NCI-H2196 (cell line): ENCODE data around the gene UBAP1.
"Not testable (repeated sequence)": the region's sequence is repeated elsewhere in the genome, so short reads cannot be mapped to it uniquely, and the experiment has no call there.

ENCODE experiments used
- DNase-seq: peaks from one replicate; lab custom pipeline; 2025; ENCODE audit not compliant: unreplicated experiment; lab: John Stamatoyannopoulos, UW

UBAP1 gene

DNA sequence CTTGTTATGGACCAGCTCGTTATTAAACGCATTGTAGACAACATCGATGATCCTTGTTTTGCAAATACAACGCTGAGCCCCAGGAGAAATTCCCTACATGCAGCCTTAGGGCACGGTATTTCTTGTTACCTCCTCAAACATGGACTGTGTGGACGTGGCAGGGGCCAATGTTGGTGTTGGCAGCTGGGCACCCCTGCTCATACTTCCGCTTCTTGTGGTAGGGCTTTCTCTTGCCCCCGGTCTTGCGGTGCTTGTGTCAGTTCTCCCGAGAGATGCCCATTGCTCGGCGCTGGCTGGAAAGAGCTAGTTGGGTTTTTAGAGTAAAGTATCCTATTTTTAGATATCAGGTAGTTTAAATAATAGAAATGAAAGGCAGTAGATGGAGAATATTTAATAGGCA is 45.5 kb downstream of the UBAP1 start:
- no peak for DNase-seq

DNA sequence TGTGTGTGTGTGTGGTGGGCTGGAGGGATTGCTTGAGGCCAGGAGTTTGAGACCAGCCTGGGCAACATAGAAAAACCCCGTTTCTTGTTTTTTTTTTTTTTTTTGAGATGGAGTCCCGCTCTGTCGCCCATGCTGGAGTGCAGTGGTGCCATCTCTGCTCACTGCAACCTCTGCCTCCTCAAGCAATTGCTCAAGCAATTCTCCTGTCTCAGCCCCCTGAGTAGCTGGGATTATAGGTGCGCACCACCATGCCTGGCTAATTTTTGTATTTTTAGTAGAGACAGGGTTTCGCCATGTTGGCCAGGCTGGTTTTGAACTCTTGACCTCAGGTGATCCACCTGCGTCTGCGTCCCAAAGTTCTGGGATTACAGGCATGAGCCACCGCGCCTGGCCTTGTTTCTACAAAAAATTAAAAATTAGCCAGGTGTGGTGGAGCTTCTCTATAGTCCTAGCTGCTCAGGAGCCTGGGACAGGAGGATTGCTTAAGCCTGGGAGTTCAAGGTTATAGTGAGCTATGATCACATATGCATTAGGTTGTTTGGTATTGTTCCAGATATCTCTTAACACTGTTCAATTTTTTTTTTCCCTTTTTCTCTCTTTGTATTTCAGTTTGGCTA is 47.4 kb downstream of the UBAP1 start:
- not testable (repeated sequence) for DNase-seq

DNA sequence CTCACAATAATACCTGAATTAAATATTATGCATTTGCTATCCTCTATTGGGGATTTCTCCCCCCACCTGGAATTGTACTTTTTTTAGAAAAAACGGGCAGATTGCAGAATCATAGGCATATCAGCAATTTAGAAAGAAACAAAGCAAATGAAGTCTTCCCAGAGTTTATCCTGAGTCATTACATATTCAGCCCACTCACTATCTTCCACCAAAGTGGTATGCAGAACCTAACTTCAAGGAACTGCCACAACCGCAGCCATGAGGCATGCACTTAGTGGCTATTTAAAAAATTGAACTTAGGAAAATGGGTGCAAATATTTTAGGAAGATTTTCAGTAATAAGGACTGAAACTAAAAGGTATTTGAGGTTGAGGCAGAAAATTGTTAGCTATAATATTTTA is 48.6 kb downstream of the UBAP1 start:
- DNase-seq = no peak

DNA sequence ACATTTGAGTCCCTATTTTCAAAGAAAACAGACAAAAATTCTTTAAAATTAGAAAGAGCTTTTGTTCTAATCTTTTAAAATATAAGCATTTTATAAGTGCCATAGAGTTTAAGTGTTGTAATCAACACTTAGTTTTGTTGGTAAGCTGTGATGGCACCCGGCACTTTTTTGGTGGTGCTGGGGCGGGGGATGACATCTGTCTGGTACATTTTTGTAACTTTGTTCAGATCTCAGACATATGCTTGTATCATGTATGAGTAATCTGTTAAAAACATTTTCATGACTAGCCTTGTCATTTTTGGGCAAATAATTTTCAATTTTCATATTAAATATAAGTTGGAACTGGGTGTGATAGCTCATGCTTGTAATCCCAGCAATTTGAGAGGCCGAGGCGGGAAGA is 51.7 kb downstream of the UBAP1 start:
- DNase-seq = no peak

GRCh38 chr9:34232201-34232600 is 53.4 kb downstream of the UBAP1 start:
- DNase-seq = no peak

- DNase-seq = no peak
Observed at GRCh38 chr9:34233672-34234071, 54.8 kb downstream of the UBAP1 start.

GRCh38 chr9:34237836-34238235 is 59.0 kb downstream of the UBAP1 start:
- no peak for DNase-seq

DNA sequence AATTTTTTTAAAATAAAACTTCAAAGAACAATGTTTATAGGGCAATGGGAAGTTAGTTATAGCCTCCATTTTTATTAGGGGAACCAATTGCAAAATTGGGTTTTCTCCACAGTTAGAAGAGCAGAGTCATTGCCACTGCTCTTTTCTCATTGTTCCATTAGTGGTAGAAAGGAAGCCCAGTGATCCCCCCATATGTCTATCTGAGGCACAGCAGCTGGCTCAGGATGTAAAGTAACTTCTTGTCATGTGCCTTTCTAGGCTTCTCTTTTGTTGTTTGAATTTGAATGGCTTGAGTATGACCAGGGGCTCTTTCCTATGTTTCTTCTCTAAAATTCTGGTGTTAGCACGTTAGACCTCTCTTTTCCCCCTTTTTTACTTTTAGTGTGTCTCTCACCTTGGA is 61.2 kb downstream of the UBAP1 start:
- DNase-seq = no peak

- no peak for DNase-seq
Observed at GRCh38 chr9:34242830-34243229, 64.0 kb downstream of the UBAP1 start.

- not testable (repeated sequence) for DNase-seq
Observed at GRCh38 chr9:34245212-34245611, 66.4 kb downstream of the UBAP1 start.

- DNase-seq = no peak
Observed at GRCh38 chr9:34246453-34246852, 67.6 kb downstream of the UBAP1 start.

DNA sequence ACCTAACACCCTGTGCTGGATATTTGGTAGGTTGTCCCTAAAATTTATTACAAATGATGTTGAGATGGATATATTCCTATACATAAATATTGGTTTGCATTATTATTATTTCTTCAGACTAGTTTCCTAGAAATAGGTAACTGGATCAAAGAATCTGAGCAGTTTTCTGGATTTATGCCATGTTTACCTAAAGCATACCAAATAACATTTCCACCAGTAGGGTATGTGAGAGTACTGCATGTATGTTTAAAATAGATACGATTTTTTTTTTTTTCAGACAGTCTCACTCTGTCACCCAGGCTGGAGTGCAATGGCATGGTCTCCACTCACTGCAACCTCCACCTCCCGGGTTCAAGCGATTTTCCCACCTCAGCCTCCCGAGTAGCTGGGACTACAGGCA is 68.9 kb downstream of the UBAP1 start:
- not testable (repeated sequence) for DNase-seq

- DNase-seq = no peak
Observed at GRCh38 chr9:34249274-34249673, 70.4 kb downstream of the UBAP1 start.

- no peak for DNase-seq
Observed at GRCh38 chr9:34250721-34251120, 71.9 kb downstream of the UBAP1 start.

GRCh38 chr9:34252016-34252415 is 73.2 kb downstream of the UBAP1 start:
- DNase-seq = no peak

- DNase-seq = peak; percentile 70
Observed at GRCh38 chr9:34252670-34253459, 74.0 kb downstream of the UBAP1 start.

- DNase-seq = no peak
Observed at GRCh38 chr9:34253460-34253837, 74.6 kb downstream of the UBAP1 start.

DNA sequence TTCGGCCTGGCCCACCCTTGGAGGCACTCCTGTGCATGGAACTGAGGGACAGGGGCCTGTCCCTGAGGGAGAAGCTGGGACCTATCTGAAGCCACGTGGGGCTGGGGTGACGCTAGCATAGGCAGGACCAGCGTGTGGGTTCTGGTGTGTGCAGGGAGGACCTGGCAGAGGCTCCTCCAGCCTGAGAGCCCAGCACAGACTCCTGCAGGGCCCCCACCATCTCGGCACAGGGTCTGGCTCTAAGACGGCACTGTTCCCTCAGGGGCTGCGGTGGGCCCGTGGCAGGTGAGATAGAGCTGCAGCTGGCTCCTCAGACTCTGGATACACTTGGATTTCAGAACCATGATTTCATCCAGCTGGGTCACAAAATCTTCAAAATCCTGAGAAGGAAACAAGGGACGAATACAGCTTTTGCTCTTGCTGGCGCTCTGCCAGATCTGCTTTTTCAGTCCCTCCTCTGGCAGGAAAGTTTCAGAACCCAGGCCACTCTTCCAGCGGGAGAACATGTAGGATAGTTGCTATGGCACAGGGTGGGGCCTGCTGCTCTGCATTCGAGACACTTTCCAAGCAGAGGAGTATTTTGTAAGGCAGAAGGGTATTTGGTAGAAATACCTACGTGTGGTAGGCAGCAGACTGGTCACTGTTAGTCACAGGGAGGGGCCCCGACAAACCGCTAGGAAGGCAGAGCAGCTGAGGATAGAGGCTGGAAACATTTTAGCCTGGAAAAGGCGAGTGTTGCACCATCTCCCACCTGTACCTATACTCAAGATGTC is 75.5 kb downstream of the UBAP1 start:
- DNase-seq = no peak

- DNase-seq = no peak
Observed at GRCh38 chr9:34254966-34255825, 76.4 kb downstream of the UBAP1 start.

GRCh38 chr9:34256104-34256503 is 77.3 kb downstream of the UBAP1 start:
- DNase-seq = peak; percentile 9

GRCh38 chr9:34256987-34257585 is 78.2 kb downstream of the UBAP1 start:
- DNase-seq = no peak
